OCI-LY3 (cell line): ENCODE results near the gene NSUN6.

Source experiments
- H2AFZ ChIP-seq: fragments of 200-600, 300-600 bp; shearing (Covaris generic); 2 replicates; pipeline ENCODE4 v1.6.0; 2014; ENCODE audit warnings: antibody characterized with exemption, low read depth, low read length
- H3K27ac ChIP-seq: fragments of 200-600, 300-600 bp; sonication (generic); 2 replicates; pipeline ENCODE4 v1.5.1; 2014; ENCODE audit warnings: mild to moderate bottlenecking, low read length, moderate library complexity, mixed read lengths
- H3K27me3 ChIP-seq: fragments of 200-600, 300-600 bp; sonication (generic); 2 replicates; pipeline ENCODE4 v1.6.1; 2014; ENCODE audit warnings: low read depth, low read length, mixed read lengths
- H3K36me3 ChIP-seq: fragments of 200-600, 300-600 bp; sonication (generic); replicated peaks from 2 replicates; pipeline ENCODE3; 2014; ENCODE audit warnings: low read depth, low read length, mixed read lengths
- H3K4me1 ChIP-seq: fragments of 300-600, 200-600 bp; sonication (generic); 2 replicates; pipeline ENCODE4 v1.6.1; 2014; ENCODE audit warnings: low read length, mixed read lengths
- H3K4me2 ChIP-seq: fragments of 200-600, 300-600 bp; sonication (generic); 2 replicates; pipeline ENCODE4 v1.6.1; 2014; ENCODE audit warnings: low read length, mixed read lengths
- H3K4me3 ChIP-seq: fragments of 300-600, 200-600 bp; sonication (generic); 2 replicates; pipeline ENCODE4 v1.5.1; 2014; ENCODE audit warnings: antibody characterized with exemption, mild to moderate bottlenecking, low read length, moderate library complexity
- H3K79me2 ChIP-seq: fragments of 300-600, 200-600 bp; shearing (Covaris generic); 2 replicates; pipeline ENCODE4 v1.6.1; 2014; ENCODE audit warnings: mild to moderate bottlenecking, low read length, mixed read lengths
- H3K9ac ChIP-seq: fragments of 300-600, 200-600 bp; shearing (Covaris generic); 2 replicates; pipeline ENCODE4 v1.6.0; 2014; ENCODE audit warnings: mild to moderate bottlenecking, low read length, moderate library complexity
- H3K9me3 ChIP-seq: fragments of 200-600, 300-600 bp; shearing (Covaris generic); 2 replicates; pipeline ENCODE4 v1.6.1; 2014; ENCODE audit warnings: low read length, mixed read lengths; ENCODE audit not compliant: insufficient read depth
- H4K20me1 ChIP-seq: fragments of 200-600, 300-600 bp; sonication (generic); 2 replicates; pipeline ENCODE4 v1.6.1; 2016; ENCODE audit warnings: low read length, mixed read lengths; ENCODE audit not compliant: insufficient read depth
- EZH2phosphoT487 ChIP-seq: fragments of 200-600 bp; shearing (Covaris generic); IDR thresholded peaks from 2 replicates; pipeline ENCODE4 v1.6.1; 2018; ENCODE audit warnings: antibody characterized with exemption, mixed run types, low read depth
- TF ChIP-seq, protein P1 (sequence below): fragments of 200-600, 300-600 bp; sonication (generic); IDR thresholded peaks from 2 replicates; pipeline ENCODE4 v1.5.1; 2014; ENCODE audit warnings: antibody characterized with exemption, low read length, low read depth

NSUN6 gene

DNA sequence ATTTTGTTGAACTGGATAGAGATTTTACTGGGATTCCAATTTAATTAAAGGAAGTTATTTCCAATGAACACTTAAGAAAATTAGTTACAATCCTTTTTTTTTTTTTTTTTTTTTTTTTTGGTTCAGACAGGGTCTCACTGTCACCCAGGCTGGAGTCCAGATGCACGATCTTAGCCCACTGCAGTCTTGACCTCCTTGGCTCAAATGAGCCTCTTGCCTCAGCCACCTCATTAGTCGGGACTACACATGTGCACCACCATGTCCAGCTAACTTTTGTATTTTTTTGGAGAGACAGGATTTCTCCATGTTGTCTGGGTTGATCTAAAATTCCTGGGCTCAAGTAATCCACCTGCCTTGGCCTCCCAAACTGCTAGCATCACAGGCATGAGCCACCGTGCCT, 5.3 kb upstream of the NSUN6 start:
- Histone ChIP-seq H3K4me3 (no peak overlapping the region), H3K36me3 (no peaks in the 10 kb centered on the region), H3K4me1 (peaks cover 19% of the 10 kb centered on the region), H3K27ac (no peak overlapping the region), H3K27me3 (no peaks in the 10 kb centered on the region), H2AFZ (no peak overlapping the region), H3K79me2 (peaks cover 35% of the 10 kb centered on the region), H3K9me3 (no peaks in the 10 kb centered on the region), H4K20me1 (peaks cover 13% of the 10 kb centered on the region), H3K4me2 (no peak overlapping the region), H3K9ac (no peak overlapping the region)
- TF ChIP-seq EZH2phosphoT487 = no peak
- TF ChIP-seq, protein P1, sequence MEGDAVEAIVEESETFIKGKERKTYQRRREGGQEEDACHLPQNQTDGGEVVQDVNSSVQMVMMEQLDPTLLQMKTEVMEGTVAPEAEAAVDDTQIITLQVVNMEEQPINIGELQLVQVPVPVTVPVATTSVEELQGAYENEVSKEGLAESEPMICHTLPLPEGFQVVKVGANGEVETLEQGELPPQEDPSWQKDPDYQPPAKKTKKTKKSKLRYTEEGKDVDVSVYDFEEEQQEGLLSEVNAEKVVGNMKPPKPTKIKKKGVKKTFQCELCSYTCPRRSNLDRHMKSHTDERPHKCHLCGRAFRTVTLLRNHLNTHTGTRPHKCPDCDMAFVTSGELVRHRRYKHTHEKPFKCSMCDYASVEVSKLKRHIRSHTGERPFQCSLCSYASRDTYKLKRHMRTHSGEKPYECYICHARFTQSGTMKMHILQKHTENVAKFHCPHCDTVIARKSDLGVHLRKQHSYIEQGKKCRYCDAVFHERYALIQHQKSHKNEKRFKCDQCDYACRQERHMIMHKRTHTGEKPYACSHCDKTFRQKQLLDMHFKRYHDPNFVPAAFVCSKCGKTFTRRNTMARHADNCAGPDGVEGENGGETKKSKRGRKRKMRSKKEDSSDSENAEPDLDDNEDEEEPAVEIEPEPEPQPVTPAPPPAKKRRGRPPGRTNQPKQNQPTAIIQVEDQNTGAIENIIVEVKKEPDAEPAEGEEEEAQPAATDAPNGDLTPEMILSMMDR = no peak

GRCh38 chr10:18653112-18653511, 1.7 kb upstream of the NSUN6 start:
- TF ChIP-seq EZH2phosphoT487 = no peak
- TF ChIP-seq, protein P1 = no peak
- peaks cover 22% of the 10 kb centered on the region for H3K4me1 ChIP-seq
- H3K4me3 ChIP-seq = no peak overlapping the region
- no peaks in the 10 kb centered on the region for H3K9me3 ChIP-seq
- H2AFZ ChIP-seq = no peak overlapping the region
- no peak overlapping the region for H3K27ac ChIP-seq
- H3K27me3 ChIP-seq = no peaks in the 10 kb centered on the region
- H4K20me1 ChIP-seq = no peaks in the 10 kb centered on the region
- peaks cover 29% of the 10 kb centered on the region for H3K79me2 ChIP-seq
- H3K4me2 ChIP-seq = no peak overlapping the region
- no peaks in the 10 kb centered on the region for H3K36me3 ChIP-seq
- H3K9ac ChIP-seq = no peak overlapping the region

DNA sequence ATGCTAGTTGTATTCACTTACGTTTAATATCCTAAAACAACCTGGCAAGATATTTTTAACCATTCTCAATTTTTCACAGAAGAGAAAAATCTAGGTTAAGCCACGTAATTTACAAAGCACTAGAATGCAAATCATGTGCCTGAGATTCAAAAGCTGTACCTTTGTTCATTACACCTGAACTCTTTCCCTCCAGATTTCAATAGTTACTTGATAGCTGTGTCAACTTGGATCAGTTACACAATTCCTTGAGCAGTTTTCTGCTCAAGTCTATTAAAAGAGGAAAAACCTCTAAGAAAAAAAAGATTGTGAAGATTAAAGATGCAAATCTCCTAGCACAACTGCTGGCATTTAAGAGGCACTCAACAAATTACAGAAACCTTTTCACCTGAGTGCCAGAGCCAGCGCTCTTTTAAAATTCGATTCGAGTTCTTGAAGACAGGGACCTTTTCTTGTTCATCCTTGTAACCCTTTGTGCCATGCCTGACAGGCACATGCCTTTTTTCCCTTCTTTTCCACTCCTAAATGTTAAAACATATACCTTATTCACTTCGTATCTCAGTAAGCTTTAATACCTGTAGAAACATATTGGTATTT, 886 bp downstream of the NSUN6 start:
- TF ChIP-seq EZH2phosphoT487 = no peak
- TF ChIP-seq, protein P1 = no peak
- H3K4me1 ChIP-seq = peaks cover 18% of the 10 kb centered on the region
- no peak overlapping the region for H3K27ac ChIP-seq
- no peaks in the 10 kb centered on the region for H3K36me3 ChIP-seq
- peak overlapping the region; percentile 78 for H3K9ac ChIP-seq
- H3K79me2 ChIP-seq = peaks cover 30% of the 10 kb centered on the region
- no peaks in the 10 kb centered on the region for H3K27me3 ChIP-seq
- H3K4me2 ChIP-seq = peak overlapping the region; percentile 84
- peak overlapping the region; percentile 99 for H3K4me3 ChIP-seq
- no peaks in the 10 kb centered on the region for H4K20me1 ChIP-seq
- no peak overlapping the region for H2AFZ ChIP-seq
- H3K9me3 ChIP-seq = no peaks in the 10 kb centered on the region

DNA sequence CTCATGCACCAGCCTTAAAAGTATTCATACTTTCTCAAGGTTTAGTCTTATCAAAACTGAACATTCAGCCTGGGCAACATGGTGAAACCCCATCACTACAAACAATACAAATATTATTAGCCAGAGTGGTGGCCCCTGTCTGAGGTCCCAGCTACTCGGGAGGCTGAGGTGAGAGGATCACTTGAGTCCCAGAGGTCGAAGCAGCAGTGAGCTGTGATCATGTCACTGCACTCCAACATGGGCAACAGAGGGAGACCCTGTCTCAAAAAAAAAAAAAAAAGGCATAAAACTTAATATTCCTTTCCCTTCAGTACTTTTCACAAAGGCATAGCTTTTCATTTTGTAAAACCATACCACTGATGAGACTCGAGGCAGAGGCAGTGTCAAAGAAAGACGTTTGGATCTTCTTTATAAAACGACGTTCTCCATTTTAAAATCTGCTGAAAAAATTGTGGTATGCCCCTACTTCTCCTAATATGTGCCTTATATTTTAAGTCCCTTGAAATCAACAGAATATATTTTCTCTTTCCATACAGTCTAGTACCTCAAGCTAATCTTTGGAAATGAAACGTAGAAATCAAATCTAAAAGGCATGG, 1.9 kb downstream of the NSUN6 start:
- Histone ChIP-seq H3K36me3 (no peaks in the 10 kb centered on the region), H3K4me1 (peaks cover 18% of the 10 kb centered on the region), H3K4me2 (peak overlapping the region; percentile 84), H3K27ac (no peak overlapping the region), H3K79me2 (peaks cover 30% of the 10 kb centered on the region), H2AFZ (no peak overlapping the region), H3K27me3 (no peaks in the 10 kb centered on the region), H3K9ac (no peak overlapping the region), H3K9me3 (no peaks in the 10 kb centered on the region), H4K20me1 (no peaks in the 10 kb centered on the region), H3K4me3 (peak overlapping the region; percentile 99)
- TF ChIP-seq EZH2phosphoT487 = no peak
- TF ChIP-seq, protein P1 = no peak
